ENCODE measurements around the gene CNTN4.

DNA sequence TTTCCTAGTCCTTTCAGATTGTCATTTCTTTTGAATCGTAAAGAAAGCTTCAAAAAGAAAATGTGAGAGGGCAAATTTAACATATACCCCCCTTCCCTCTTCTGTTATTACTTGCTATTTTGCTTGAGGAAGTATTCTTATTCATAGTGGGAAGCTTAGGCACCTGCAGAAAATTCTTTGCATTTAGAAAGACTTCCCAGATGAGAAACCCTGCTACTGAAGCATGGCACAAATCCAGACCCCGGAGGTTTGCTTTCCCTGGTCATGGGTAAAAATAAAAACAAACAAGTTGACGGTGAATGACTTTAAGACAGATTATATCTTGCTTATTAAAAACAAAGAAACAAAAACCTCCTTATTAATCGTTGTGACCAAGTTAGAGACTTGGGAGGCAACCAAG is 917.6 kb downstream of the CNTN4 start:
- TF ChIP-seq, protein P1, sequence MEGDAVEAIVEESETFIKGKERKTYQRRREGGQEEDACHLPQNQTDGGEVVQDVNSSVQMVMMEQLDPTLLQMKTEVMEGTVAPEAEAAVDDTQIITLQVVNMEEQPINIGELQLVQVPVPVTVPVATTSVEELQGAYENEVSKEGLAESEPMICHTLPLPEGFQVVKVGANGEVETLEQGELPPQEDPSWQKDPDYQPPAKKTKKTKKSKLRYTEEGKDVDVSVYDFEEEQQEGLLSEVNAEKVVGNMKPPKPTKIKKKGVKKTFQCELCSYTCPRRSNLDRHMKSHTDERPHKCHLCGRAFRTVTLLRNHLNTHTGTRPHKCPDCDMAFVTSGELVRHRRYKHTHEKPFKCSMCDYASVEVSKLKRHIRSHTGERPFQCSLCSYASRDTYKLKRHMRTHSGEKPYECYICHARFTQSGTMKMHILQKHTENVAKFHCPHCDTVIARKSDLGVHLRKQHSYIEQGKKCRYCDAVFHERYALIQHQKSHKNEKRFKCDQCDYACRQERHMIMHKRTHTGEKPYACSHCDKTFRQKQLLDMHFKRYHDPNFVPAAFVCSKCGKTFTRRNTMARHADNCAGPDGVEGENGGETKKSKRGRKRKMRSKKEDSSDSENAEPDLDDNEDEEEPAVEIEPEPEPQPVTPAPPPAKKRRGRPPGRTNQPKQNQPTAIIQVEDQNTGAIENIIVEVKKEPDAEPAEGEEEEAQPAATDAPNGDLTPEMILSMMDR (conservative IDR thresholded peaks at IDR 0.05; ENCODE audit: low read depth in 2 of 2) = no peak
- TF ChIP-seq ZNF114 (CRISPR knock-in tag; IDR thresholded peaks at IDR 0.05) (no peak), JUNB (IDR thresholded peaks at IDR 0.05; ENCODE audit: unreplicated experiment) (no peak), EZH2 (IDR thresholded peaks at IDR 0.05; ENCODE audit: low read depth, unreplicated experiment) (no peak), POLR2AphosphoS5 (IDR thresholded peaks at IDR 0.05; ENCODE audit: low read depth) (no peak), EZH2phosphoT487 (IDR thresholded peaks at IDR 0.05; ENCODE audit: unreplicated experiment) (no peak), CREB1 (CRISPR knock-in tag; IDR thresholded peaks at IDR 0.05; ENCODE audit: low read depth) (no peak), NANOG (IDR thresholded peaks at IDR 0.05; ENCODE audit: borderline replicate concordance) (no peak), ZNF331 (CRISPR knock-in tag; IDR thresholded peaks at IDR 0.05; ENCODE audit: low read depth) (no peak), STAT1 (IDR thresholded peaks at IDR 0.05; ENCODE audit: unreplicated experiment) (no peak)
- TF ChIP-seq, protein P2, sequence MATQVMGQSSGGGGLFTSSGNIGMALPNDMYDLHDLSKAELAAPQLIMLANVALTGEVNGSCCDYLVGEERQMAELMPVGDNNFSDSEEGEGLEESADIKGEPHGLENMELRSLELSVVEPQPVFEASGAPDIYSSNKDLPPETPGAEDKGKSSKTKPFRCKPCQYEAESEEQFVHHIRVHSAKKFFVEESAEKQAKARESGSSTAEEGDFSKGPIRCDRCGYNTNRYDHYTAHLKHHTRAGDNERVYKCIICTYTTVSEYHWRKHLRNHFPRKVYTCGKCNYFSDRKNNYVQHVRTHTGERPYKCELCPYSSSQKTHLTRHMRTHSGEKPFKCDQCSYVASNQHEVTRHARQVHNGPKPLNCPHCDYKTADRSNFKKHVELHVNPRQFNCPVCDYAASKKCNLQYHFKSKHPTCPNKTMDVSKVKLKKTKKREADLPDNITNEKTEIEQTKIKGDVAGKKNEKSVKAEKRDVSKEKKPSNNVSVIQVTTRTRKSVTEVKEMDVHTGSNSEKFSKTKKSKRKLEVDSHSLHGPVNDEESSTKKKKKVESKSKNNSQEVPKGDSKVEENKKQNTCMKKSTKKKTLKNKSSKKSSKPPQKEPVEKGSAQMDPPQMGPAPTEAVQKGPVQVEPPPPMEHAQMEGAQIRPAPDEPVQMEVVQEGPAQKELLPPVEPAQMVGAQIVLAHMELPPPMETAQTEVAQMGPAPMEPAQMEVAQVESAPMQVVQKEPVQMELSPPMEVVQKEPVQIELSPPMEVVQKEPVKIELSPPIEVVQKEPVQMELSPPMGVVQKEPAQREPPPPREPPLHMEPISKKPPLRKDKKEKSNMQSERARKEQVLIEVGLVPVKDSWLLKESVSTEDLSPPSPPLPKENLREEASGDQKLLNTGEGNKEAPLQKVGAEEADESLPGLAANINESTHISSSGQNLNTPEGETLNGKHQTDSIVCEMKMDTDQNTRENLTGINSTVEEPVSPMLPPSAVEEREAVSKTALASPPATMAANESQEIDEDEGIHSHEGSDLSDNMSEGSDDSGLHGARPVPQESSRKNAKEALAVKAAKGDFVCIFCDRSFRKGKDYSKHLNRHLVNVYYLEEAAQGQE (IDR thresholded peaks at IDR 0.05; ENCODE audit: unreplicated experiment) = no peak
- TF ChIP-seq, protein P3, sequence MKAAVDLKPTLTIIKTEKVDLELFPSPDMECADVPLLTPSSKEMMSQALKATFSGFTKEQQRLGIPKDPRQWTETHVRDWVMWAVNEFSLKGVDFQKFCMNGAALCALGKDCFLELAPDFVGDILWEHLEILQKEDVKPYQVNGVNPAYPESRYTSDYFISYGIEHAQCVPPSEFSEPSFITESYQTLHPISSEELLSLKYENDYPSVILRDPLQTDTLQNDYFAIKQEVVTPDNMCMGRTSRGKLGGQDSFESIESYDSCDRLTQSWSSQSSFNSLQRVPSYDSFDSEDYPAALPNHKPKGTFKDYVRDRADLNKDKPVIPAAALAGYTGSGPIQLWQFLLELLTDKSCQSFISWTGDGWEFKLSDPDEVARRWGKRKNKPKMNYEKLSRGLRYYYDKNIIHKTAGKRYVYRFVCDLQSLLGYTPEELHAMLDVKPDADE (IDR thresholded peaks at IDR 0.05) = no peak

Measured in GM23338 (cell line).